GM19467 (cell line): ENCODE data around the gene IL17RC.

Source experiments
- ATAC-seq: cut with Tn5 transposase; IDR thresholded peaks from one replicate; pipeline ENCODE4 v1.9.1; 2021; ENCODE audit warnings: mild to moderate bottlenecking, moderate library complexity; ENCODE audit not compliant: unreplicated experiment

The IL17RC gene

GRCh38 chr3:9942934-9943690, 26.2 kb downstream of the IL17RC start:
- no peak for ATAC-seq

DNA sequence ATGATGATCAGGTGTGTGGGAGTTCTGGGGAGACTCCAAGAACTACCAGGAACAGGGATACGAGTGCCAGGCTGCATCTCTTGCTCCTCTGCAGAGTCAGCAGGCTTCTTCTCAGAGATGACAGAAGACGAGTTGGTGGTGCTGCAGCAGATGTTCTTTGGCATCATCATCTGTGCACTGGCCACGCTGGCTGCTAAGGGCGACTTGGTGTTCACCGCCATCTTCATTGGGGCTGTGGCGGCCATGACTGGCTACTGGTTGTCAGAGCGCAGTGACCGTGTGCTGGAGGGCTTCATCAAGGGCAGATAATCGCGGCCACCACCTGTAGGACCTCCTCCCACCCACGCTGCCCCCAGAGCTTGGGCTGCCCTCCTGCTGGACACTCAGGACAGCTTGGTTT, 27.4 kb downstream of the IL17RC start:
- ATAC-seq = no peak

DNA sequence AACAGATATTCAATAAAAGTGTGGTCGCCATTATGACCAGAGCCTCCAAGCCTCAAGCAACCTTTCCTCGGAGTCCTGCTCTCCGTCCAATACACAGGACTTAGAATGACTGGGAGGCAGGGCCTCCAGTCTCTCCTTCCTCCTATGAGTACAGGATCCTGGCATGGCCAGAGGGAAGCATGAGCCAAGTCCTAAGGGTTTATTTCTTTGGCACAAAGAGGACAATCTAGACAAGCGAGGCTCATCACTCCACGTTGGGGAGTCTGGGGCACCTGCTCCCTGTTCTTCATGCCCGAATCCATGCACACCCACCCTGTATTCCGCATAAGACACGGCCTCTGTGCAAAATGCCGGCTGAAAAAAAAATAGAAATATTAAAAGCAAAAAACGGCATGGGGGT, 28.5 kb downstream of the IL17RC start:
- ATAC-seq = no peak

GRCh38 chr3:9946112-9947024, 29.5 kb downstream of the IL17RC start:
- no peak for ATAC-seq

- no peak for ATAC-seq
Observed at GRCh38 chr3:9947025-9947995, 30.4 kb downstream of the IL17RC start.

- ATAC-seq = no peak
Observed at GRCh38 chr3:9948586-9948985, 31.7 kb downstream of the IL17RC start.

DNA sequence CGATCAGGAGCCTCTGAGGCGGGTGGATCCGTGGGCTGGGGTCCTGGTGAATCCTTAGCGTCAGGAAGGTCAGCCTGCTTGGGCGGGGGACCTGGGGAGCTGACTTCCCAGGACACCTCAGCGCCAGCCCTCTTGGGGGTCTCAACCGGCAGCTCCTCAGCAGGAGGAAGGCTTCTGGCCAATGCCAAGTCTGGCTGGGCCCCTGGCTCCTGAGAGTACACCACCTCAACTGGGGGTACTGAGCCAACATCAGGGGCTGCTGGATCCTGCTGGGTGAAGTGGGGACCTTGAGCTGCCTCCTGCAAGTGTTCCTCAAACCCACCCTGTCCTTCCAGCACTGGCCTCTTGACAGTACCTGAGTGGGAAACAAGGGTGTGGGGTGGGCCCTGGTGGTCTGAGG, 32.2 kb downstream of the IL17RC start:
- no peak for ATAC-seq

DNA sequence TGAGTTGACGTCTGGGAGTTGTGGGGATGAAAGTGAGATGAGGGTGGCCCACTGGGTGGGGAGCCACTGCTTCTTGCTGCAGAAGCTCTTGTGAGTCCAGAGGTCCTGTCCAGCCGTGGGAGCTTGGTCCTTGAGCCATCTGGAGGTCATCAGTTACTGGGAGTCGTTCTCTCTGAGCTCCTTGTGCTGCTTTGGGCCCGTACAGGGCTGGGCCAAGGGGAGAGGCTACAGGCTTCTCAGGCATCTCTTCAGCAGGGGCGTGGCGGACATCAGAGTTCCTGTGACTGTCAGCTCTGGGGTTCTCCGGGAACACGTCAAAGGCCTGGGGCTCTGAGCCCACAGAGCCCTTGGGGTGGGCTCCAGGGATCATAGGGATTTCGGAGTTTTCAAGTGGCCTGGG, 32.7 kb downstream of the IL17RC start:
- ATAC-seq = no peak

DNA sequence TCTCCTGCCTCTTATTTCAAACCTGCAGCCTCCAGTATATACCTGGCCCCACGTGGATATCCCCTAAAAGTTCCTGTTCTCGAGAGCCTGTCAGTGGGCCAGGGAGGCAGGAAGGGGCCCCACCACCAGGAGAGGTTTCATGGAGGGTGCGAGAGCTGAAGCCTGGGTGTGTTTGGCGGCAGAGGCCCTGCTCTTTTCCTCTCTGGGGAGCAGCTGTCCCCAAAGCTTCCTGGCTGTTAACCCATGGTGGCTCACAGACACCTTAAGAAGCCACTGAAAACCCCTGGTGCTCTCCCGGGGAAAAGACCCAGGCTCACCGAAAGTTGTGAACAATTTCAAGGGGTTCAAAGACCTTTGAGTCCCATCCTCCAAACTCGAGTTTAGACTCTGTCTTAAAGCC, 34.2 kb downstream of the IL17RC start:
- ATAC-seq = no peak

GRCh38 chr3:9951598-9951961, 34.7 kb downstream of the IL17RC start:
- no peak for ATAC-seq

DNA sequence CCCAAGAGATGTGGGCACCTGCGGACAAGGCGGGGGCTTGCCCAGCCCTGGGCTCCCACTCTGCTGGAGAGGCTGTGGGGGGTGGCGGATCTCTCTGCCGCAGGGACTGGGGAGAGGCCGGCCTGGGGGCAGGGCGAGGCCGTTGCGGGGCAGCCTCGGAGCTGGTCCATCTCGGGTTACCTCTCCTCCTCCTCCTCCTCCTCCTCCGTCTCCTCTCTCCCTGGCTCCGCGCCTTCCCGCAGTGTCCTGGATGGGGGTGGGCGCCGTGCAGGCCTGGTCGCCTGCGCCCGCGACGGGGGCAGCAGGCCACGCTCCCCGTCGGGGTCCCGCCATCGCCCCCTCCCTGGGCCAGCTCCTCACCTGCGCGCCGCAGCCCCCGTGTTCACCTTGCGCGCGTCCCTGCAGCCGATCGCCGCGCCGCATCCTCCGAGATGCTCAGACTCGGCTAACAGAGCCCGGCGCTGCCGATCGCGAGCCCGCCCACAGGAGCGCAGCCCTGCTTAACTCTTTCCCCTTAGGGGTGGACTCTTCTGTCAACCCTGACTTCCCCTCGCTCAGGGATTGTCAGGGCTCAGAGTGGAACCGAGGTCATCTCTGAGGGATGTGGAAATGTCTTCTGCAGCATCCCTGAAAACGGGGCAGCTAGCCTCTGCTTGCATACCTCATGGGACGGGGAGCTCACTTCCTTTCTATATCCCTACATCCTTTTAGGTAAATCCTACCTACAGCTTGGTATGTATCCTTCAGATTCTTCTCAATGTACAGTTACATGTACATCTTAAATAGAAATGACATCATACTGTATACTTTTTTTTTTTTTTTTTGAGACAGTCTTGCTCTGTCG, 35.3 kb downstream of the IL17RC start, which contains the start of gene PRRT3:
Gene PRRT3 (minus strand): TSS at position 447 of the 844 bp plus-strand sequence. CDS start 2,293 bp downstream, outside the sequence.
- peak; percentile 70 for ATAC-seq

DNA sequence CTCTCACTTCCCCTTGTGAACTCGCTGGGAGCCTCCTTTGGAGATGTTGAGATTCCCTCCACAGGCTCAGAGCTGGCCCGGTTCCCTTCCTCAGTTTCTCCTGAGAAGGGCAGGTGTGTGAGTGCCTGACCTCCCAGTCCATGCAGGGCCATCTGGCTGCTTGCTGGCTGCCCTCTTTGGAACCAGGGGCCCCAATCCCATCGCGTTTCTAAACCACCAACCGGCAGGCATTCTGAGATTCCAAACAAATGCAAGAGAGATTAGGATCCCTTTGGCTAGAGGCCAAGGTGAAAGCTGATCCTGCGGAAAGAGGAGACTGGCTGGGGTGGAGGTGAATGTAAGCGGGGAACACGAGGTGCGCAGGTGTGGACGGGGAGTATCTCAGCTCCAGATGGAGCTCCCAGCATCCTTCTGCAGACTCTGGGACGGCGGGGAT, 38.2 kb downstream of the IL17RC start:
- ATAC-seq = no peak

GRCh38 chr3:9955611-9956352, 38.9 kb downstream of the IL17RC start:
- ATAC-seq = no peak

DNA sequence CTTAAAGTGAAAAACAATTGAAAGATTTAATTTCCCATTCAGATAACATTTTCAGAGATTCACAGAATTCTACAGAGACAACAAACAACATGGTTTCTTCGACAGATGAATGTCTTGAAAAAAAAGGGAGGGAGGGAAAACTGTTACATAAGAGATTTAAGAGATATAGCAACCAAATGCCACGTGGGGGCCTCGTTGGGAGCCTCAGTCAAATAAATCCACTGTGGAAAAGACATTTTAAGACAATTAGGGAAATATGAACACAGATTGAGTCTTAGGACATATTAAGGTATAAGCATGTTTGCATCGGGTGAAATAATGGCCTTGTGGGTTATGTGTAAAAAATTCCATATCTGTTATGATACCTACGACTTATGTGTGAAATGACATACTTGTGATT, 40.3 kb downstream of the IL17RC start:
- ATAC-seq = no peak

GRCh38 chr3:9965200-9965875, 48.4 kb downstream of the IL17RC start:
- no peak for ATAC-seq

- ATAC-seq = no peak
Observed at GRCh38 chr3:9966841-9967240, 49.9 kb downstream of the IL17RC start.

DNA sequence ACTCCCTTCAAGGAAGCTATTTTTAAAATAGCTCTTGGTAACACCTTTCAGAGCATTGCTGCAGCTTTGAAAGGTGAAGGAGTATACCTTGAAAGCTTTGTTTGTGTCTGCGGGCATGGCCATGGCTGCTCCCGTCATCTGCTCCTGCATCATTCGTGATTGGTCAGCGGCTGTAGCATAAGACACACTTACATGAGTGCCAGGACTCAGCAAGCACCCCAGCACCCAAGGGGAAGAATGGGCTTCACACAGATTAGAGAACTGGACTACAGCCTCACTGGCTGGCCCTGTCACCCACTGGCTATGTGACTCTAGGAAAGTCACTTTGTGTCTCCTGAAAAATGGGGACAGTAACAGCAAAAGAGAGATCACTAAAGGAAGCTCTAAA, 52.7 kb downstream of the IL17RC start:
- no peak for ATAC-seq

DNA sequence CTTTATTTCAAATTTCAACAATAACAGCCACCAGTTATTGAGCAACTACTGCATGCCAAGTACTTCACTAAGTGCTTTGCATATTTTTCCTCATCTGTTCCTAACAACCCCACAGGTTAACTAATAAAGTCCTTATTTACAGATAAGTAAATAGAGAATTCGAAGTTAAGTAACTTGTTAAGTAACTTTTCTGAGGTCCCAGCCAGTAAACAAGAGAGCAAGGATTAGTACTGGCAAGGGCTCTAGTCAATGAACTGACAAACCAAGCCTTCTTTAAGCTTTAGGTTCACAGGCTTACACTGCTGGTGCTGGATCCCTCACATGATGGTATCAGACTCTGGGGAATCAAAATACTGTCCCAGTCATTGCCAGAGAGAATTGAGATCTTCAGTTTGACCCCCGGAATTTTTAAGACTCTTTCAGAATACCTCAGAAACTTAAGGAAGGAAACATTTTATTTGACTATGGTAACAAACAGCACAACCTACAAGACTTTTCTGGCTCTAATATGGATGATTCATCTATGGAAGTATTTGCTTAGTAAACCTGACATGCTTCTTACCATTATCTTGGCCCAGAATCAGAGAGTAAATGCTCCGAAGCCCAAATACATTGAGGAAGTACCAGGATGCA, 53.2 kb downstream of the IL17RC start:
- no peak for ATAC-seq
